ENCODE measurements around the gene SKI. TPM values are rescaled to one million over a fixed set of nuclear protein-coding genes. Genes with fewer than 3 reads are reported as not detected.
A peak's percentile ranks its signal among the peaks of the same experiment; 100 is the strongest.

SKI gene
- total and polyA plus RNA-seq, 9 of the 15 experiments (the other 6 are each of a cell fraction or from before 2014, with no cell fraction given) = 0.10 to 60.5 (median 4.6) TPM

DNA sequence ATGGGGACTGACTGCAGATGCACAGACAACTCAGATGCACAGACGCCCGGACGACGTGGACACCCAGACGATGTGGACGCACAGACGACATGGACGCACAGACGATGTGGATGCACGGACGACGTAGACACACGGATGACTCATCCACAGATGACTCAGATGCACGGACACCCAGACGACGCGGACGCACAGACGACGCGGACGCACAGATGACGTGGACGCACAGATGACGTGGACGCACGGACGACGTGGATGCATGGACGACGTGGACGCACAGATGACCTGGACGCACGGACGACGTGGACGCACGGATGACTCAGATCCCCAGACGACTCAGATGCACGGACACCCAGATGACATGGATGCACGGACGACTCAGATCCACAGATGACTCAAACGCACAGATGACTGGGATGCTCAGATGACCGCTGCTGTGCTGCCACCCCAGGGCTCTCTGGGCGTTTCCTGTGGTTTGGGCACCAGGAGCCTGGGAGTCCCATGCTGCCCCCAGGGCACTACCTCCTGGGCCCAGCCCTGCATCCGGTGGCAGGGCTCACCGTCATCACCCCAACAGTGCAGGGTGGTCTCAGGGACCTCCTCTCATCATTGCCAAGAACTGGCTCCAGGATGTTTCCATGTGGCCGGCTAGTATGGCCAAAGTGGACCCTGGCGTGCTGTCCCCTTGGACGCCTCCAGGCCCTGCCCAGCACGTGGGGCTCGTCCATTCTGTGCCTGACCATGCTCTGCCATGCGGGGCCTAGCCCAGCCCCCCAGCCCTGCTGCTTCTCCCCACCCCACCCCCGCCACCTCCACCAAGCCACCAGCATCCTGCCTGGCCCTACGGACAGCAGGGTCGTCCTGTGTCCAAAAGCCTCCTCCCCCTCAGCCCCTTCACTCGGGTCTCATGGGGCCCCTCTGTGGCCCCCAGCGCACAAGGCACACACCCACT lies 47.5 kb upstream of the SKI start (continued):
- TF ChIP-seq, protein P1, sequence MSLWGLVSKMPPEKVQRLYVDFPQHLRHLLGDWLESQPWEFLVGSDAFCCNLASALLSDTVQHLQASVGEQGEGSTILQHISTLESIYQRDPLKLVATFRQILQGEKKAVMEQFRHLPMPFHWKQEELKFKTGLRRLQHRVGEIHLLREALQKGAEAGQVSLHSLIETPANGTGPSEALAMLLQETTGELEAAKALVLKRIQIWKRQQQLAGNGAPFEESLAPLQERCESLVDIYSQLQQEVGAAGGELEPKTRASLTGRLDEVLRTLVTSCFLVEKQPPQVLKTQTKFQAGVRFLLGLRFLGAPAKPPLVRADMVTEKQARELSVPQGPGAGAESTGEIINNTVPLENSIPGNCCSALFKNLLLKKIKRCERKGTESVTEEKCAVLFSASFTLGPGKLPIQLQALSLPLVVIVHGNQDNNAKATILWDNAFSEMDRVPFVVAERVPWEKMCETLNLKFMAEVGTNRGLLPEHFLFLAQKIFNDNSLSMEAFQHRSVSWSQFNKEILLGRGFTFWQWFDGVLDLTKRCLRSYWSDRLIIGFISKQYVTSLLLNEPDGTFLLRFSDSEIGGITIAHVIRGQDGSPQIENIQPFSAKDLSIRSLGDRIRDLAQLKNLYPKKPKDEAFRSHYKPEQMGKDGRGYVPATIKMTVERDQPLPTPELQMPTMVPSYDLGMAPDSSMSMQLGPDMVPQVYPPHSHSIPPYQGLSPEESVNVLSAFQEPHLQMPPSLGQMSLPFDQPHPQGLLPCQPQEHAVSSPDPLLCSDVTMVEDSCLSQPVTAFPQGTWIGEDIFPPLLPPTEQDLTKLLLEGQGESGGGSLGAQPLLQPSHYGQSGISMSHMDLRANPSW (CRISPR knock-in tag; IDR thresholded peaks at IDR 0.05) = peak; percentile 96; the same call in 1 of the 2 replicates
- TF ChIP-seq RCOR1 (IDR thresholded peaks at IDR 0.05; ENCODE audit: borderline replicate concordance in 1 of 2, low read depth in 2 of 2, low read length in 2 of 2) = peak in 1 of 2 experiments; percentile 79; a peak in 2 of 4 replicates
- TF ChIP-seq, protein P2, sequence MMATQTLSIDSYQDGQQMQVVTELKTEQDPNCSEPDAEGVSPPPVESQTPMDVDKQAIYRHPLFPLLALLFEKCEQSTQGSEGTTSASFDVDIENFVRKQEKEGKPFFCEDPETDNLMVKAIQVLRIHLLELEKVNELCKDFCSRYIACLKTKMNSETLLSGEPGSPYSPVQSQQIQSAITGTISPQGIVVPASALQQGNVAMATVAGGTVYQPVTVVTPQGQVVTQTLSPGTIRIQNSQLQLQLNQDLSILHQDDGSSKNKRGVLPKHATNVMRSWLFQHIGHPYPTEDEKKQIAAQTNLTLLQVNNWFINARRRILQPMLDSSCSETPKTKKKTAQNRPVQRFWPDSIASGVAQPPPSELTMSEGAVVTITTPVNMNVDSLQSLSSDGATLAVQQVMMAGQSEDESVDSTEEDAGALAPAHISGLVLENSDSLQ (IDR thresholded peaks at IDR 0.05) = peak; percentile 84
- TF ChIP-seq, protein P3, sequence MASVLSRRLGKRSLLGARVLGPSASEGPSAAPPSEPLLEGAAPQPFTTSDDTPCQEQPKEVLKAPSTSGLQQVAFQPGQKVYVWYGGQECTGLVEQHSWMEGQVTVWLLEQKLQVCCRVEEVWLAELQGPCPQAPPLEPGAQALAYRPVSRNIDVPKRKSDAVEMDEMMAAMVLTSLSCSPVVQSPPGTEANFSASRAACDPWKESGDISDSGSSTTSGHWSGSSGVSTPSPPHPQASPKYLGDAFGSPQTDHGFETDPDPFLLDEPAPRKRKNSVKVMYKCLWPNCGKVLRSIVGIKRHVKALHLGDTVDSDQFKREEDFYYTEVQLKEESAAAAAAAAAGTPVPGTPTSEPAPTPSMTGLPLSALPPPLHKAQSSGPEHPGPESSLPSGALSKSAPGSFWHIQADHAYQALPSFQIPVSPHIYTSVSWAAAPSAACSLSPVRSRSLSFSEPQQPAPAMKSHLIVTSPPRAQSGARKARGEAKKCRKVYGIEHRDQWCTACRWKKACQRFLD (CRISPR knock-in tag; IDR thresholded peaks at IDR 0.05) = no peak; the same call in 1 of the 2 replicates
- TF ChIP-seq RBM39 (optimal IDR thresholded peaks at IDR 0.05; ENCODE audit: low read depth, low read length) = no peak
- TF ChIP-seq ZBED1 (IDR thresholded peaks at IDR 0.05) = no peak
- no peak for TF ChIP-seq NR3C1 (CRISPR knock-in tag; IDR thresholded peaks at IDR 0.05)
- TF ChIP-seq ZFP36 (IDR thresholded peaks at IDR 0.05; ENCODE audit: low read depth, low read length, partially characterized antibody) = peak; percentile 81
- TF ChIP-seq ZNF57 (CRISPR knock-in tag; IDR thresholded peaks at IDR 0.05) = no peak
- TF ChIP-seq SMARCB1 (IDR thresholded peaks at IDR 0.05; ENCODE audit: insufficient read length, low read depth) = peak; percentile 58
- TF ChIP-seq SAFB (IDR thresholded peaks at IDR 0.05; ENCODE audit: borderline replicate concordance, low read depth, low read length) = peak; percentile 57; the same call in 1 of the 2 replicates
- no peak for TF ChIP-seq NFXL1 (CRISPR knock-in tag; IDR thresholded peaks at IDR 0.05)
- no peak for TF ChIP-seq TCF3 (CRISPR knock-in tag; IDR thresholded peaks at IDR 0.05)
- TF ChIP-seq ZNF263 (CRISPR knock-in tag; IDR thresholded peaks at IDR 0.05; ENCODE audit: borderline replicate concordance) = peak; percentile 39
- peak; percentile 77 for TF ChIP-seq TBP (optimal IDR thresholded peaks at IDR 0.05; ENCODE audit: low read depth, low read length)
- peak; percentile 69 for TF ChIP-seq POLR2B (IDR thresholded peaks at IDR 0.05; ENCODE audit: low read depth, partially characterized antibody)
- no peak for TF ChIP-seq NR2F6 (CRISPR knock-in tag; IDR thresholded peaks at IDR 0.05)
- TF ChIP-seq, protein P4, sequence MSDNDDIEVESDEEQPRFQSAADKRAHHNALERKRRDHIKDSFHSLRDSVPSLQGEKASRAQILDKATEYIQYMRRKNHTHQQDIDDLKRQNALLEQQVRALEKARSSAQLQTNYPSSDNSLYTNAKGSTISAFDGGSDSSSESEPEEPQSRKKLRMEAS (CRISPR knock-in tag; IDR thresholded peaks at IDR 0.05) = peak; percentile 85
- no peak for TF ChIP-seq KLF16 (IDR thresholded peaks at IDR 0.05)
- no peak for TF ChIP-seq RBM25 (IDR thresholded peaks at IDR 0.05; ENCODE audit: low read depth, low read length, severe bottlenecking)

Data from K562 (cell line).